Thyroid gland (tissue), 4 donors: ENCODE results near the gene EPN3. TPM values are rescaled to one million over a fixed set of nuclear protein-coding genes. Genes with fewer than 3 reads are reported as not detected.

ENCODE experiments used
- DNase-seq, 2 donors: peaks; one replicate each; pipeline ENCODE4 v3.0.0-alpha.2; 2019
- H3K27ac ChIP-seq, 3 donors: fragments of 200-600 bp; sonication (generic); 1 replicate in 2 of 3; 2 replicates in 1 of 3; pipeline ENCODE4 v1.5.1; 2016 to 2019; ENCODE audit warnings: mild to moderate bottlenecking in 1 of 3, moderate library complexity in 1 of 3
- H3K27me3 ChIP-seq: fragments of 200-600 bp; sonication (generic); one replicate; pipeline ENCODE4 v1.5.1; 2019
- H3K36me3 ChIP-seq, 2 donors: fragments of 200-600 bp; sonication (generic); one replicate each; pipeline ENCODE4 v1.5.1; 2016 to 2019
- H3K4me1 ChIP-seq, 2 donors: fragments of 200-600 bp; sonication (generic); one replicate each; pipeline ENCODE4 v1.5.1; 2017 to 2019
- H3K4me3 ChIP-seq, 3 donors: fragments of 200-600 bp; sonication (generic); replicated peaks in 1 of 3; 1 replicate in 2 of 3; 2 replicates in 1 of 3; pipeline ENCODE4 v1.5.1; 2016; ENCODE audit warnings: mild to moderate bottlenecking in 1 of 3
- H3K9me3 ChIP-seq: fragments of 200-600 bp; sonication (generic); one replicate; pipeline ENCODE4 v1.5.1; 2017
- POLR2A ChIP-seq, 2 donors: fragments of 450-650 bp; IDR thresholded peaks; one replicate each; pipeline ENCODE4 v1.6.1; 2017; ENCODE audit warnings: antibody characterized with exemption in 2 of 2, mild to moderate bottlenecking in 2 of 2, moderate library complexity in 1 of 2
- WGBS, 2 donors: methylation state at CpG; one replicate each; pipeline ENCODE4 v1.1.5; 2017; 5-methylcytosine and 5-hydroxymethylcytosine counted together
- intact Hi-C: fragments of 100-400 bp; cut with DNase I; formaldehyde crosslinking; loops from one replicate; pipeline ENCODE4 v1.15.1; 2023
- total RNA-seq, 4 donors: library from RNA; depleted of rRNA; stranded (reverse); fragments of >200 nt; gene quantifications; one replicate each; pipeline ENCODE4 v1.2.3, GENCODE V29; 2016
- TF ChIP-seq, protein P1 (sequence below), 6 experiments: fragments of 200-600 bp in 3 of 6; fragments of 450-650 bp in 3 of 6; sonication (generic) in 3 of 6; IDR thresholded peaks; one replicate each; pipeline ENCODE4 v1.5.1; 2016 to 2019; ENCODE audit warnings: antibody characterized with exemption in 6 of 6, mild to moderate bottlenecking in 2 of 6, inconsistent platforms in 1 of 6, moderate library complexity in 1 of 6

EPN3 gene
- total RNA-seq, 4 donors from 2014 or later, result 0.63 to 31.6 (median 3.5) TPM; not detected in 1

DNA sequence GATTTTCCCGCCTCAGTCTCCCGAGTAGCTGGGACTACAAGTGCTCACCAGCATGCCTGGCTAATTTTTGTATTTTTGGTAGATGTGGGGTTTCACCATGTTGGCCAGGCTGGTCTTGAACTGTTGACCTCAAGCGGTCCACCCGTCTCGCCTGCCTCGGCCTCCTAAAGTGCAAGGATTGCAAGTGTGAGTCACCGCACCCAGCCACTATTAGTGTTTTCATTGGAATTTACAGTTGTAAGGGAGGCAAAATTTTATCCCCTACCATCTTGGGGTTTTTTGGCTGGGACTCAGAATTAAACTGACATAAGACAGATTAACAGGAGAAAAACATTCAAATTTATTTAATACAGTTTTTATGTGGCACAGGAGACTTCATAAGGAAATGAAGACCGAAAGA, 36.6 kb upstream of the EPN3 start:
- H3K36me3 ChIP-seq, result no peaks in the 10 kb centered on the region
- H3K27me3 ChIP-seq, result no peaks in the 10 kb centered on the region
- H3K4me3 ChIP-seq, result no peak overlapping the region
- no peaks in the 10 kb centered on the region for H3K9me3 ChIP-seq
- no peak for DNase-seq
- H3K4me1 ChIP-seq, result peaks cover 2 to 12% of the 10 kb centered on the region in 2 donors
- intact Hi-C loops, result no loop called here
- TF ChIP-seq POLR2A (IDR thresholded peaks at IDR 0.05), result no peak
- TF ChIP-seq, protein P1, sequence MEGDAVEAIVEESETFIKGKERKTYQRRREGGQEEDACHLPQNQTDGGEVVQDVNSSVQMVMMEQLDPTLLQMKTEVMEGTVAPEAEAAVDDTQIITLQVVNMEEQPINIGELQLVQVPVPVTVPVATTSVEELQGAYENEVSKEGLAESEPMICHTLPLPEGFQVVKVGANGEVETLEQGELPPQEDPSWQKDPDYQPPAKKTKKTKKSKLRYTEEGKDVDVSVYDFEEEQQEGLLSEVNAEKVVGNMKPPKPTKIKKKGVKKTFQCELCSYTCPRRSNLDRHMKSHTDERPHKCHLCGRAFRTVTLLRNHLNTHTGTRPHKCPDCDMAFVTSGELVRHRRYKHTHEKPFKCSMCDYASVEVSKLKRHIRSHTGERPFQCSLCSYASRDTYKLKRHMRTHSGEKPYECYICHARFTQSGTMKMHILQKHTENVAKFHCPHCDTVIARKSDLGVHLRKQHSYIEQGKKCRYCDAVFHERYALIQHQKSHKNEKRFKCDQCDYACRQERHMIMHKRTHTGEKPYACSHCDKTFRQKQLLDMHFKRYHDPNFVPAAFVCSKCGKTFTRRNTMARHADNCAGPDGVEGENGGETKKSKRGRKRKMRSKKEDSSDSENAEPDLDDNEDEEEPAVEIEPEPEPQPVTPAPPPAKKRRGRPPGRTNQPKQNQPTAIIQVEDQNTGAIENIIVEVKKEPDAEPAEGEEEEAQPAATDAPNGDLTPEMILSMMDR (IDR thresholded peaks at IDR 0.05), result no peak
- WGBS, 2 donors, result 94% methylated on average over 8 of the region's 8 CpGs
- no peak overlapping the region for H3K27ac ChIP-seq

DNA sequence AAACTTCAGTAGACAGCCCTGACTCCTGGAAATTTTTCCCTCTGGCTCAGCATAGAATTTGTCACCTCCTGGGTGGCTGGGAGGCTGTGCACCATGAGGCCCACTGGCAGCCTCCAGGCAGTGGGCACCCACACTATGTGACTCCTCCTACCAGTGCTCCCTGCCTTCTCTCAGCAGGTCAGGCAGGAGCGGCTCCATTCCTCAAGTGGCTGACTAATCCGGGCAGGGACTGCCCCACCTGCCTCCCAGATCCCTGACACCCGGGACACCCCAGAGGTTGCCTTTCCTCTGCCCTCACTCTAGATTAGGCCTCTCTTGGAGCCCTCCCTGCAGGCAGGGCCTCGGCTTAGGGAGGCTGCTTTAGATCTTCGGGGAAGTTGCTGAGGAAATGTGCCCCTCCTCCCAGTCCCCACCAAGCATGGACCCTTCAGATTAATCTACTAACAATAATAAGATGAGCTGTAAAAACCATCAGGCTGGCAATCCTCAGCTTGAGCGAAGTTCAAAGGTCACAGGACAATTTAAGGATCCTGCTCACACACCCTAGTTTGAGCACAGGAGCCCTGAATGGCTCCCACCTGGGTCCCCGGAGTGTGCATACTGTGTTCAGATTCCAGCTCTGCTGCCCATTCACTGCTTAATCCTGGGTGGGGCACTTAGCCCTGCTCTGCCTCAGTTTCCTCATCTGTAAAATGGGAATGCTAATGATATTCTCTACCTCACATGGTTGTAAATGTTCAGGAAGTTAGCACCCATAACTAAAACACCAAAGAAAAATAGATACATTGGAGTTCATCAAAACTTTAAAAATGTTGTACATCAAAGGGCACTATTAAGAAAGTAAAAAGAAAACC, 34.3 kb upstream of the EPN3 start:
- no peaks in the 10 kb centered on the region for H3K9me3 ChIP-seq
- H3K4me1 ChIP-seq, result no peaks in the 10 kb centered on the region
- intact Hi-C loops, result no loop called here
- H3K36me3 ChIP-seq, result no peaks in the 10 kb centered on the region
- H3K4me3 ChIP-seq, result no peak overlapping the region
- no peaks in the 10 kb centered on the region for H3K27me3 ChIP-seq
- H3K27ac ChIP-seq, result no peak overlapping the region
- no peak for DNase-seq
- TF ChIP-seq POLR2A (IDR thresholded peaks at IDR 0.05), result no peak
- TF ChIP-seq, protein P1 (IDR thresholded peaks at IDR 0.05), result no peak
- WGBS, 2 donors, result 68 to 73% methylated on average over 6 to 7 of the region's 7 CpGs

- Histone ChIP-seq H3K27ac (no peak overlapping the region), H3K4me3 (no peak overlapping the region), H3K4me1 (no peaks in the 10 kb centered on the region), H3K36me3 (no peaks in the 10 kb centered on the region), H3K27me3 (no peaks in the 10 kb centered on the region), H3K9me3 (no peaks in the 10 kb centered on the region)
- no peak for DNase-seq
- TF ChIP-seq, protein P1 (IDR thresholded peaks at IDR 0.05), result no peak
- TF ChIP-seq POLR2A (IDR thresholded peaks at IDR 0.05), result no peak
- intact Hi-C loops, result no loop called here
Observed at GRCh38 chr17:50499270-50499669, 33.3 kb upstream of the EPN3 start.

DNA sequence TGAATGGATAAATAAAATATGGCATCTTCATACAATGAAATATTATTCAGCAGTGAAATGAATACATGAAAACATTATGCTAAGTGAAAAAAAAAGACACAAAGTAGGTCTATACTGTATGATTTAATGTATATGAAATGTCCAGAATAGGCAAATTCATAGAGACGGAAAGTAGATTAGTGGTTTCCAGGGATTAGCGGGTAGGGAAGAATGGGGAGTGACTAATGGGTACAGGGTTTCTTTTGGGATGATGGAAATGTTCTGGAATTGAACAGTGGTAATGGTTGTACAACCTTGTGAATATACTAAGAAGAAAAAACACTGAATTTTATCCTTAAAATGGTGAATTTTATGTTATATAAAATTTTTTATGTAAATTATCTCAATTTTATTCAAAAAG, 32.8 kb upstream of the EPN3 start:
- no peak for TF ChIP-seq POLR2A (IDR thresholded peaks at IDR 0.05)
- TF ChIP-seq, protein P1 (IDR thresholded peaks at IDR 0.05), result no peak
- H3K27me3 ChIP-seq, result no peaks in the 10 kb centered on the region
- H3K9me3 ChIP-seq, result no peaks in the 10 kb centered on the region
- no peak for DNase-seq
- no peaks in the 10 kb centered on the region for H3K4me1 ChIP-seq
- no peak overlapping the region for H3K27ac ChIP-seq
- no peak overlapping the region for H3K4me3 ChIP-seq
- intact Hi-C loops, result no loop called here
- no peaks in the 10 kb centered on the region for H3K36me3 ChIP-seq
- WGBS, 2 donors, result 92 to 93% methylated on average over 2 of the region's 2 CpGs

GRCh38 chr17:50501054-50501453, 31.5 kb upstream of the EPN3 start:
- Histone ChIP-seq H3K4me3 (no peak overlapping the region), H3K27ac (no peak overlapping the region), H3K36me3 (no peaks in the 10 kb centered on the region), H3K9me3 (no peaks in the 10 kb centered on the region), H3K4me1 (no peaks in the 10 kb centered on the region), H3K27me3 (no peaks in the 10 kb centered on the region)
- no peak for TF ChIP-seq POLR2A (IDR thresholded peaks at IDR 0.05)
- TF ChIP-seq, protein P1 (IDR thresholded peaks at IDR 0.05), result peak in 4 of 6 experiments; percentile 17 to 54 (median 42)
- WGBS, 2 donors, result 42 to 49% methylated on average over 5 of the region's 5 CpGs
- peak in 1 of 2 donors; percentile 49 for DNase-seq
- intact Hi-C loops, result no loop called here
